Measurements from ENCODE around the gene FOXN3.

GRCh38 chr14:89242652-89243279 is 174.3 kb downstream of the FOXN3 start:
- TF ChIP-seq POLR2A (IDR thresholded peaks at IDR 0.05), result no peak
- no peak for TF ChIP-seq CTCF (IDR thresholded peaks at IDR 0.05 in 4 of 5, conservative IDR thresholded peaks at IDR 0.05 in 1 of 5)

Measured in gastrocnemius medialis (tissue), 4 donors.